Heart right ventricle (tissue), 16 donors: ENCODE results near the gene GPBP1L1. TPM values are rescaled to one million over a fixed set of nuclear protein-coding genes. Genes with fewer than 3 reads are reported as not detected.

Experiments used
- ATAC-seq, 8 donors: fragments of 200-7000 bp; cut with Tn5 transposase; one replicate each; pipeline ENCODE4 v1.9.1; 2020; ENCODE audit warnings: mild to moderate bottlenecking in 8 of 8, moderate library complexity in 8 of 8, moderate number of reproducible peaks in 1 of 8
- DNase-seq, 2 donors: peaks; one replicate each; pipeline ENCODE4 v3.0.0-alpha.2; 2020
- H3K27ac ChIP-seq, 10 donors: fragments of 200-600 bp; sonication (generic) in 2 of 10; one replicate each; pipeline versions ENCODE4 v1.5.0 to v1.8.0; 2020 to 2022; ENCODE audit warnings: mild to moderate bottlenecking in 3 of 10
- H3K27me3 ChIP-seq, 7 donors: fragments of 200-600 bp; one replicate each; pipeline ENCODE4 v1.8.0; 2021 to 2022; ENCODE audit warnings: mild to moderate bottlenecking in 2 of 7
- H3K36me3 ChIP-seq, 9 donors: fragments of 200-600 bp; sonication (generic) in 1 of 9; one replicate each; pipeline versions ENCODE4 v1.5.0 to v1.8.0; 2020 to 2022; ENCODE audit warnings: mild to moderate bottlenecking in 2 of 9
- H3K4me1 ChIP-seq, 9 donors: fragments of 200-600 bp; sonication (generic) in 1 of 9; one replicate each; pipeline versions ENCODE4 v1.5.0 to v1.8.0; 2020 to 2022; ENCODE audit warnings: mild to moderate bottlenecking in 4 of 9
- H3K4me3 ChIP-seq, 10 donors: fragments of 200-600 bp; sonication (generic) in 2 of 10; one replicate each; pipeline versions ENCODE4 v1.5.0 to v1.8.0; 2020 to 2022; ENCODE audit warnings: mild to moderate bottlenecking in 7 of 10, moderate library complexity in 2 of 10
- H3K9me3 ChIP-seq, 11 donors: fragments of 200-600 bp in 10 of 11; sonication (generic) in 2 of 11; one replicate each; pipeline versions ENCODE4 v1.5.0 to v1.8.0; 2013 to 2022; ENCODE audit warnings: mild to moderate bottlenecking in 2 of 11, control low read depth in 1 of 11, moderate library complexity in 1 of 11
- WGBS, 2 donors: extraction: QIAGEN DNeasy Blood & Tissue Kit; methylation state at CpG; one replicate each; pipeline ENCODE4 v1.1.7; 2013; ENCODE audit warnings: inconsistent platforms in 1 of 2; 5-methylcytosine and 5-hydroxymethylcytosine counted together
- intact Hi-C, 10 donors: fragments of 100-400 bp; cut with DNase I; formaldehyde crosslinking; loops; one replicate each; pipeline versions ENCODE4 v1.11.1 to v1.14.2; 2022
- polyA plus RNA-seq, 2 donors: library from polyadenylated mRNA; stranded (reverse); fragments of 200-250 nt; gene quantifications; one replicate each; pipeline ENCODE4 v1.2.3, GENCODE V29; 2013
- total RNA-seq, 10 donors: library from RNA; stranded (reverse); fragmentation: NEBNext Ultra II Directional in 3 of 10; extraction: Animal tissue kit (Norgen Biotek cat#: 25700) in 3 of 10; gene quantifications; one replicate each; pipeline versions ENCODE4 v1.2.1 to v1.2.4, GENCODE V29; 2021 to 2023
- TF ChIP-seq, protein P1 (sequence below), 9 donors: fragments of 200-600 bp; sonication (generic) in 2 of 9; IDR thresholded peaks; one replicate each; pipeline versions ENCODE4 v1.5.0 to v1.8.0; 2021 to 2022; ENCODE audit warnings: antibody characterized with exemption in 9 of 9, mild to moderate bottlenecking in 5 of 9, moderate library complexity in 1 of 9
- donor health status: Arrhythmogenic right ventricular cardiomyopathy.
- donor health status: ischemic (EF 13 %, LVEDD 7.1; RV severe dilation, severe dysfunction).
- donor health status: healthy with polysubstance abuse.
- donor health status: DM: no; HTN: yes; CAD: no.
- donor health status: DM: no; HTN: no; CAD: no.
- donor health status: ischemic (EF 25% LVEDD 6.9; RV normal size, moderate dysfunction).
- donor health status: ischemic (EF 25% LVEDD 5.7; RV mildly dilated, moderate dysfunction).
- donor health status: healthy.
- donor health status: DM: yes; HTN: yes; CAD: no.
- donor health status: Ischemic cardiomyopathy.
- donor health status: ischemic (EF 35%, LVEDD 5.7; RV mildly dilated, moderate dysfunction).
- donor health status: nonischemic (EF 11% LVEDD 7.7; RV severe dilation, severe dysfunction).
- donor health status: DM: yes; HTN: yes; CAD: no.
- donor health status: PGD.
- donor health status: ischemic (EF 29% LVEDD 5.4; RV normal size, mild dysfunction).
- donor health status: nonischemic (EF 23%, LVEDD 6.1; RV moderate dilation, normal function).

Gene GPBP1L1
- total and polyA plus RNA-seq, 12 donors = 27.6 to 95.0 (median 81.6) TPM

DNA sequence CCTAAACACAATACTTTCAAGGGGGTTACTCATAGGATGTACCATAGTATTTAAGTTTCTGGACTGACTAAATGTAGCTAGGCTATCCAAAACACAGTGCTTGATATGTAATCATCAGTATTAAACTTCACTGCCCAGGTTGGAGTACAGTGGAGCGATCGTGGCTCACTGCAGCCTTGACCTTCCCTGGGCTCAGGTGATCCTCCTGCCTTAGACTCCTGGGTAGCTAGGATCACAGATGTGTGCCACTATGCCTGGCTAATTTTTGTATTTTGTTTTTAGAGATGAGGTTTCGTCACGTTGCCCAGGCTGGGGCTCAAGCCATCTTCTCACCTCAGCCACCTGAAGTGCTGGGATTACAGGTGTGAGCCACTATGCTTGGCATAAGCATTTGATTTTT is 91.9 kb downstream of the GPBP1L1 start:
- DNase-seq (no peak), ATAC-seq (no peak)
- Histone ChIP-seq H3K4me3 (no peak overlapping the region), H3K27me3 (no peaks in the 10 kb centered on the region), H3K36me3 (peaks cover 0 to 55% (median 4%) of the 10 kb centered on the region in 9 donors), H3K27ac (no peak overlapping the region), H3K9me3 (no peaks in the 10 kb centered on the region), H3K4me1 (peaks cover 0 to 8% (median 0%) of the 10 kb centered on the region in 9 donors)
- intact Hi-C loops = loop anchor here in 1 of 10 donors (10.0 kb wide), 1 partner anchor 50 kb away; no protein-coding TSS in a partner anchor
- TF ChIP-seq, protein P1, sequence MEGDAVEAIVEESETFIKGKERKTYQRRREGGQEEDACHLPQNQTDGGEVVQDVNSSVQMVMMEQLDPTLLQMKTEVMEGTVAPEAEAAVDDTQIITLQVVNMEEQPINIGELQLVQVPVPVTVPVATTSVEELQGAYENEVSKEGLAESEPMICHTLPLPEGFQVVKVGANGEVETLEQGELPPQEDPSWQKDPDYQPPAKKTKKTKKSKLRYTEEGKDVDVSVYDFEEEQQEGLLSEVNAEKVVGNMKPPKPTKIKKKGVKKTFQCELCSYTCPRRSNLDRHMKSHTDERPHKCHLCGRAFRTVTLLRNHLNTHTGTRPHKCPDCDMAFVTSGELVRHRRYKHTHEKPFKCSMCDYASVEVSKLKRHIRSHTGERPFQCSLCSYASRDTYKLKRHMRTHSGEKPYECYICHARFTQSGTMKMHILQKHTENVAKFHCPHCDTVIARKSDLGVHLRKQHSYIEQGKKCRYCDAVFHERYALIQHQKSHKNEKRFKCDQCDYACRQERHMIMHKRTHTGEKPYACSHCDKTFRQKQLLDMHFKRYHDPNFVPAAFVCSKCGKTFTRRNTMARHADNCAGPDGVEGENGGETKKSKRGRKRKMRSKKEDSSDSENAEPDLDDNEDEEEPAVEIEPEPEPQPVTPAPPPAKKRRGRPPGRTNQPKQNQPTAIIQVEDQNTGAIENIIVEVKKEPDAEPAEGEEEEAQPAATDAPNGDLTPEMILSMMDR (IDR thresholded peaks at IDR 0.05) = no peak
- WGBS, 2 donors = 84 to 91% methylated on average over 4 of the region's 4 CpGs

DNA sequence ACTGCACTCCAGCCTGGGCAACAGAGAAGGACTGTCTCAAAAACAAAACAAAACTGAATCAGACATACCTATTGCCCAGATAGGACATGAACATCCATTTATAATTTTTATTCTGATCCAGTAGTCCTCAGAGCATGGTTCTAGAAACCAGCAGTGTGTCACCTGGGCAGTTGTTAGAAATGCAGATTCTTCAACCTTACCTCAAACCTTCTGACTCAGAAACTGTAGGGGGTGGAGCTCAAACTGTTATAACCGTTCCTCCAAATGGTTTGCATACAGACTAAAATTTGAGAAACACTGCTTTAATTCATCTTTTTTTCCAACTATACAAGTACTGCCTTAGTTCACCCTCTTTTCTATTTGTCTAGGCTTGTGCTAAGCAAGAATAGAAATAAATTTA is 96.5 kb downstream of the GPBP1L1 start:
- Histone ChIP-seq H3K4me1 (peaks cover 6 to 25% (median 21%) of the 10 kb centered on the region in 9 donors), H3K27ac (peak overlapping the region in 4 of 10 donors; percentile 2 to 40 (median 35)), H3K4me3 (peak overlapping the region in 3 of 10 donors; percentile 19 to 36 (median 35)), H3K9me3 (no peaks in the 10 kb centered on the region), H3K27me3 (no peaks in the 10 kb centered on the region), H3K36me3 (peaks cover 0 to 39% (median 4%) of the 10 kb centered on the region in 9 donors)
- TF ChIP-seq, protein P1 (IDR thresholded peaks at IDR 0.05) = no peak
- intact Hi-C loops = loop anchor here in 3 of 10 donors (10.0 kb wide), 3 partner anchors 55 to 95 kb away; partner anchors contain the start of genes GPBP1L1 (in 1 of the 3) and TMEM69 (in 1 of the 3)
- WGBS, 2 donors = 50 to 67% methylated on average over 1 of the region's 1 CpG
- ATAC-seq (peak in 2 of 8 donors; percentile 3 to 10), DNase-seq (no peak)

DNA sequence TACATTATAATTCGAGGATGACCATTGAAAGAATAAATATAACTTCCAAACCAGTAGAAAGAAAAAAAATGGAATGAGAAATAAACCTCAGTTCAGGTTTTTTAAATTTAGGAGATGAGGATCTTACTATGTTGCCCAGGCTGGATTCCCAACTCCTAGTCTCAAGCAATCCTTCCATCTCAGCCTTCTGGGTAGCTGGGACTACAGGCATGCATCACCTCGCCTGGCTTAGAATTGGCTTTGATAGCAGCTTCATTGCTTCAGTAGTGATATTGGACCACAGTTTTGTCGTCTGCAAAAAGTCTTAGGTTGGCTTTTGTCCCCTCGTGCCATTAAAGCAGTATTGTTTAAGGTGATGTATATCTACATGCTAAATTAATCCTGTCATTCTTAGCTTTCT is 99.6 kb downstream of the GPBP1L1 start:
- WGBS, 2 donors = 80 to 81% methylated on average over 4 of the region's 4 CpGs
- peak overlapping the region in 1 of 10 donors; percentile 38 for H3K4me3 ChIP-seq
- TF ChIP-seq, protein P1 (IDR thresholded peaks at IDR 0.05) = no peak
- peaks cover 6 to 39% (median 25%) of the 10 kb centered on the region in 9 donors for H3K4me1 ChIP-seq
- ATAC-seq (no peak), DNase-seq (no peak)
- peaks cover 0 to 9% (median 0%) of the 10 kb centered on the region in 9 donors for H3K36me3 ChIP-seq
- H3K9me3 ChIP-seq = no peaks in the 10 kb centered on the region
- no peaks in the 10 kb centered on the region for H3K27me3 ChIP-seq
- intact Hi-C loops = loop anchor here in 2 of 10 donors (10.0 kb wide), 2 partner anchors 88 to 98 kb away; partner anchors contain the start of genes GPBP1L1 (in 1 of the 2) and TMEM69 (in 1 of the 2)
- peak overlapping the region in 1 of 10 donors; percentile 45 for H3K27ac ChIP-seq

DNA sequence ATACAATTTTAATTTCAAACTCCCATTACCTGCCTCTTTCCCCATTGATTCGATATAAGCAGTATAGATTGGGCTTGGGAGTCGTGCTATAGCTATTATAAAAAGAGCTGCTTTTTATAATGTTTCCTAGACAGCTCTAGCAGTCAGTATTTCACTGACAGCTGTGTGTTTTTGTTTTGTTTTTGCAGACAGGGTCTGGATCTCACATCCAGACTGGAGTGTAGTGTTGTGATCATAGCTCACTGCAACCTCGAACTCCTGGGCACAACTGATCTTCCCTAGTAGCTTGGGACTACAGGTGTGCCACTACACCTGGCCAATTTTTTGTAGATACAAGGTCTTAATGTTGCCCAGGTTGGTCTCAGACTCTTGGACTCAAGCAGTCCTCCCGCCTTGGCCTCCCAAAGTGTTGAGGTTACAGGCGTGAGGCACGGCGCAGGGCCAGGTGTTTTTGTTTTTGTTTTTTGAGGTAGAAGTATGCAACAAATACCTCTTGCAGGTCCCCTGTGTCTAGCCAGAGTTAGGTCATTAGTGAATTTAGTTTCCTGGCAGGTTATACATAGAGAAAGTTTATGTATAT is 100.7 kb downstream of the GPBP1L1 start:
- Histone ChIP-seq H3K9me3 (no peaks in the 10 kb centered on the region), H3K4me1 (peaks cover 6 to 39% (median 24%) of the 10 kb centered on the region in 9 donors), H3K27ac (peak overlapping the region in 3 of 10 donors; percentile 90 to 94 (median 94)), H3K4me3 (peak overlapping the region in 8 of 10 donors; percentile 80 to 100 (median 98)), H3K36me3 (no peaks in the 10 kb centered on the region), H3K27me3 (no peaks in the 10 kb centered on the region)
- TF ChIP-seq, protein P1 (IDR thresholded peaks at IDR 0.05) = no peak
- DNase-seq (no peak), ATAC-seq (no peak)
- WGBS, 2 donors = 41 to 43% methylated on average over 7 of the region's 7 CpGs
- intact Hi-C loops = loop anchor here in 2 of 10 donors (10.0 kb wide), 2 partner anchors 89 to 99 kb away; partner anchors contain the start of genes GPBP1L1 (in 1 of the 2) and TMEM69 (in 1 of the 2)
